ENCODE data around the gene C2CD4C. TPM values are rescaled to one million over a fixed set of nuclear protein-coding genes. Genes with fewer than 3 reads are reported as not detected.

Gene C2CD4C
- total RNA-seq, 1 experiment from 2014 or later: 14.6 TPM

DNA sequence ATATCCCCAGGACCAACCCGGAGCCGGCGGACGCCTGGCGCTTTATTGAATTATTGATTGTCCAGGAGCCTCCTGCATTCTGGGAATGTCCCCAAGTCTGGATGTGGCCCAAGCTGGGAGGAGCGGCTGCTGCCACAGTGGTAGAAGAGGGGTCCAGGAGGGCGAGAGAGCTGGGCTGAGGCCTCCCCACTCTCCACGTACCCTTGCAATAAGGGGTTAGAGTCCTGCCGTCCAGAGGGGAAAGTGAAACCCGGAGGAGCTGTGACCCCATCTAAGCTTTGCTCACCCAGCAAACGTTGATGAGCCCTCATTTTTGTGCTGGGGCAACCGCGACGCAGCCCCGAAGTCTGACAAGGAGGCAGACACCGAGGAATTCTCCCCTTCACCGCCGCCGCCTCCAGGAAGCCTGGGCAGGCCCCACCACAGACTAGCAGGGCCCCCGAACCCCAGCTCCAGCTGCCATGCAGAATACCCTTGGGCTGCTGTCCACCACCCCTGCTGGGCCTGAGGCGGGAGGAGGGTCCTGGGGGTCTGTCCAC, 1.4 kb upstream of the C2CD4C start:
- H3K27me3 ChIP-seq (ENCODE audit: insufficient read depth, low read length): no peaks in the 10 kb centered on the region; the same call in 1 of the 2 replicates
- H3K79me1 ChIP-seq (ENCODE audit: insufficient read depth, low read depth, low read length, poor library complexity, severe bottlenecking): no peaks in the 10 kb centered on the region
- whole genome bisulfite sequencing (ENCODE audit: extremely low coverage, insufficient read length, low lambda C conversion rate): no CpG with 5 or more reads among the region's 21 CpGs
- no peak overlapping the region for H3K14ac ChIP-seq (ENCODE audit: insufficient read depth, low read length)
- H3K27me3 Mint-ChIP-seq (ENCODE audit: low read depth): peaks cover 20% of the 10 kb centered on the region
- H3T11ph ChIP-seq (ENCODE audit: low read length): no peak overlapping the region
- H3K27ac Mint-ChIP-seq: no peak overlapping the region
- H4K8ac ChIP-seq (replicated peaks; ENCODE audit: insufficient read length, low read depth, low read length): no peak overlapping the region
- H4K91ac ChIP-seq (ENCODE audit: insufficient read length, low read depth, low read length): no peak overlapping the region
- H3K9ac ChIP-seq (ENCODE audit: extremely low read depth, insufficient read length, low read length): no peak overlapping the region
- peaks cover 5% of the 10 kb centered on the region for H3K23me2 ChIP-seq (ENCODE audit: insufficient read length, low read depth, low read length, poor library complexity, severe bottlenecking)
- H3K56ac ChIP-seq (ENCODE audit: insufficient read length, low read depth, low read length): no peak overlapping the region
- H3K27ac ChIP-seq (ENCODE audit: insufficient read length, low read depth, low read length): no peak overlapping the region
- no peak overlapping the region for H3K23ac ChIP-seq (ENCODE audit: insufficient read length, low read depth, low read length)
- H3K18ac ChIP-seq (ENCODE audit: insufficient read length, low read depth, low read length): no peak overlapping the region
- H3K9me3 ChIP-seq (ENCODE audit: control insufficient read depth, low read depth, low read length): no peaks in the 10 kb centered on the region
- no peaks in the 10 kb centered on the region for H3K79me2 ChIP-seq (ENCODE audit: insufficient read depth, low read length)
- H4K5ac ChIP-seq (ENCODE audit: insufficient read length, low read depth, low read length): no peak overlapping the region
- no peak overlapping the region for H3K4ac ChIP-seq (ENCODE audit: low read depth, low read length)
- no peaks in the 10 kb centered on the region for H4K20me1 ChIP-seq (ENCODE audit: control insufficient read depth, insufficient read depth, insufficient read length)
- H2BK120ac ChIP-seq (ENCODE audit: low read depth, low read length, poor library complexity, severe bottlenecking): no peak overlapping the region
- 0 out of 7 replicates have a peak, but pooled peaks cover 0 to 2% (median 0%) of the 10 kb centered on the region in 3 experiments for H3K36me3 Mint-ChIP-seq (ENCODE audit: insufficient read depth in 1 of 3, low read depth in 3 of 3)
- no peak for DNase-seq
- TF ChIP-seq, protein P1, sequence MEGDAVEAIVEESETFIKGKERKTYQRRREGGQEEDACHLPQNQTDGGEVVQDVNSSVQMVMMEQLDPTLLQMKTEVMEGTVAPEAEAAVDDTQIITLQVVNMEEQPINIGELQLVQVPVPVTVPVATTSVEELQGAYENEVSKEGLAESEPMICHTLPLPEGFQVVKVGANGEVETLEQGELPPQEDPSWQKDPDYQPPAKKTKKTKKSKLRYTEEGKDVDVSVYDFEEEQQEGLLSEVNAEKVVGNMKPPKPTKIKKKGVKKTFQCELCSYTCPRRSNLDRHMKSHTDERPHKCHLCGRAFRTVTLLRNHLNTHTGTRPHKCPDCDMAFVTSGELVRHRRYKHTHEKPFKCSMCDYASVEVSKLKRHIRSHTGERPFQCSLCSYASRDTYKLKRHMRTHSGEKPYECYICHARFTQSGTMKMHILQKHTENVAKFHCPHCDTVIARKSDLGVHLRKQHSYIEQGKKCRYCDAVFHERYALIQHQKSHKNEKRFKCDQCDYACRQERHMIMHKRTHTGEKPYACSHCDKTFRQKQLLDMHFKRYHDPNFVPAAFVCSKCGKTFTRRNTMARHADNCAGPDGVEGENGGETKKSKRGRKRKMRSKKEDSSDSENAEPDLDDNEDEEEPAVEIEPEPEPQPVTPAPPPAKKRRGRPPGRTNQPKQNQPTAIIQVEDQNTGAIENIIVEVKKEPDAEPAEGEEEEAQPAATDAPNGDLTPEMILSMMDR (conservative IDR thresholded peaks at IDR 0.05): no peak
- no peak overlapping the region for H3K4me2 ChIP-seq (ENCODE audit: insufficient read depth, insufficient read length, low read length)
- H3K4me3 Mint-ChIP-seq: no peak overlapping the region; a peak in 1 of 5 replicates
- no peak overlapping the region for H2AFZ ChIP-seq (ENCODE audit: low read length)
- no peaks in the 10 kb centered on the region; the same call in 1 of the 2 replicates for H3K4me1 ChIP-seq (ENCODE audit: insufficient read depth, low read length)
- H3K4me1 Mint-ChIP-seq: peaks cover 9 to 14% of the 10 kb centered on the region in 2 experiments
- H2BK20ac ChIP-seq (ENCODE audit: low read depth, low read length, poor library complexity, severe bottlenecking): no peak overlapping the region
- H2AK5ac ChIP-seq (ENCODE audit: insufficient read length, low read length): no peak overlapping the region
- H2BK5ac ChIP-seq (ENCODE audit: insufficient read length, low read length): no peak overlapping the region
- no peak overlapping the region for H2BK12ac ChIP-seq (ENCODE audit: insufficient read length, low read depth, low read length)
- H2BK15ac ChIP-seq (ENCODE audit: low read depth, low read length): no peak overlapping the region
- no peaks in the 10 kb centered on the region for H3K9me3 Mint-ChIP-seq
